GM18519 (cell line): ENCODE results near the gene UGCG.
A peak's percentile ranks its signal among the peaks of the same experiment; 100 is the strongest.
"Not testable (repeated sequence)": the region's sequence is repeated elsewhere in the genome, so short reads cannot be mapped to it uniquely, and the experiment has no call there.

Experiments used
- ATAC-seq: cut with Tn5 transposase; IDR thresholded peaks from one replicate; pipeline ENCODE4 v1.9.1; 2021; ENCODE audit warnings: mild to moderate bottlenecking, moderate library complexity; ENCODE audit not compliant: unreplicated experiment, low FRiP score

The UGCG gene

DNA sequence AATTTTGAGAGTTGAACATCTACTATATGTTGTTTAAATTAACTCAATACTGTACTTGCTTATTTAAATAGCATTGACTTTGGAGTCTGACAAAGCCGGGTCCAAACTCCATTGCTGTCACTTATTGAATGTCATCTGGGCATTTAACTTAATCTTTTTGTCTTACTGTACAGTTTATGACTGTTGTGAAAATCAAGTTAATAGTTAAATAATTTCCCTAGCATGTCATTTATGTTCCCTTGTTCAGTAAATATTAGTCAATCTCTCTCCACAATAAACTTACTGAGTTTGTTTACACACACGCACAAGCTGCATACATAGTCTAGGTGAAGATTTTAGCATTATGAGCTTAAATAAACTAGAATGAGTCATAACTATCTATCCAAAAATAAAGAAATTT is 6.3 kb upstream of the UGCG start:
- no peak for ATAC-seq

DNA sequence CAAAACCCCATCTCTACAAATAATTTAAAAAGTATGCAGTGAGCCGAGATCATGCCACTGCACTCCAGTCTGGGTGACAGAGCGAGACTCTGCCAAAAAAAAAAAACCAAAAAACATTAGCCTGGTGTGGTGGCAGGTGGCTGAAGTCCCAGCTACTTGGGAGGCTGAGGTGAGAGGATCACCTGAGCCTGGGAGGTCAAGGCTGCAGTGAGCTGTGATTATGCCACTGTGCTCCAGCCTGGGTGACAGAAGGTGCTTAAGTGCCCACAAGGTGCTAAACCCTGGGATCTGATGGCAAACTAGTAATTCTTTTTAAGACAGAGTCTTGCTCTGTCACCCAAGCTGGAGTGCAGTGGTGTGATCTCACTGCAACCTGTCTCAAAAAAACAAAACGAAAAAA is 5.7 kb upstream of the UGCG start:
- not testable (repeated sequence) for ATAC-seq

DNA sequence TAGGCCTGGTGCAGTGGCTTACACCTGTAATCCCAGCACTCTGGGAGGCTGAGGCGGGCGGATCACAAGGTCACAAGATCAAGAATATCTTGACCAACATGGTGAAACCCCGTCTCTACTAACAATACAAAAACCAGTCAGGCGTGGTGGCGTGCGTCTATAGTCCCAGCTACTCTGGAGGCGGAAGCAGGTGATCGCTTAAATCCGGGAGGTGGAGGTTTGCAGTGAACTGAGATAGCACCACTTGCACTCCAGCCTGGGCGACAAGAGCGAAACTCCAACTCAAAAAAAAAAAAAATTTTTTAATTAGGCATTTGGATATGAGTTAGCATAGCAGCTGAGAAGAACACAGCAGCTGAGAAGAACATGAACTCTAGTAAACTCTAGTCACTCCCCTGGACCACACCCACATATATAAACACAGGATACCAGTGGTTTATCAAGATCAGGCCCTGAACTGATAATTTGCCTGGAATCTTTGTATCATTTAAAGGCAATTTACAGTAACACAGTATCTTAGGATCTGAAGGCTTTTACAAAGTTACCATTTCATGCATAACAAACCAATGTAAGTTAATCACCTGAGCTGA is 4.6 kb upstream of the UGCG start:
- ATAC-seq: no peak

DNA sequence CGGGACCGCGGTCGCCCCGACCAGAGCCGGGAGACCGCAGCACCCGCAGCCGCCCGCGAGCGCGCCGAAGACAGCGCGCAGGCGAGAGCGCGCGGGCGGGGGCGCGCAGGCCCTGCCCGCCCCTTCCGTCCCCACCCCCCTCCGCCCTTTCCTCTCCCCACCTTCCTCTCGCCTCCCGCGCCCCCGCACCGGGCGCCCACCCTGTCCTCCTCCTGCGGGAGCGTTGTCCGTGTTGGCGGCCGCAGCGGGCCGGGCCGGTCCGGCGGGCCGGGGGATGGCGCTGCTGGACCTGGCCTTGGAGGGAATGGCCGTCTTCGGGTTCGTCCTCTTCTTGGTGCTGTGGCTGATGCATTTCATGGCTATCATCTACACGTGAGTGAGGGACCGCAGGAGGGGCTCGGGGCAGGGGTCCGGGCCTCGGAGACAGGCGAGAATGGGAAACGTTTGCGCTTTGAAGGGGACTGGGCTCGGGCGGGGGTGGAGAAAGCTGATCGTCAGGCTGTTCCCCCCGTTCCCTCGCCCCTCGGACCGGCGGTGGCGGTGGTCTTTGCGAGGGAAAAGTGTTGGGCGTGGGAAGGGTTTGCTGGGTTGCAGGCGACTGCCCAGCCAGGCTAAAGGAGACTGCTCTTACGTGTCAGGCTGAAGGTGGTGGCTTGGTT is 457 bp downstream of the UGCG start:
- ATAC-seq: no peak

DNA sequence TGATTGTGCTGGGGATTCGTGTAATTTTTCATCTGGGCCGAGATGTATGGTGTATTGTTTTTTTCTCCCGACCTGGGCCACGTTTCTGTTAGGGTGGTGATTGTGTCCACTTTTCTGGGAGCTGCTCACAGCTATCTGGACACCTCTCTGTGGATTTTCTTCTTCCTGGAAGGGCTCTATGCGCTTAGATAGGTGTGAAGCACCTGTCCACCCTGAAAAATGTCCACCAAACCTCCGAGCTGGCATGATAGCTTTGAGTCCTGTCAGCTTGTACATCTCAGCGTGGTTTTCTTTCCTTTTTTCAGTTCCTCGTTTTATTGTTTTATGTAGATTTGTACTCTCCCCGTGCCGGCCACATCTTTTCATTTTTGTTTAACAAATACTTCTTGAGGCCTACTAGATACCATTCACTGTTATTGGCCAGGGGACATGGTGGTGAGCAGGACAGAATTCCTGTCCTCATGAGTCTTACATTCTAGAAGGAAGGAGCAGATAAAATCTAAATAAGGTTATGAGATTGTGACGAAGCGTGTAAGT is 1.1 kb downstream of the UGCG start:
- ATAC-seq: no peak

DNA sequence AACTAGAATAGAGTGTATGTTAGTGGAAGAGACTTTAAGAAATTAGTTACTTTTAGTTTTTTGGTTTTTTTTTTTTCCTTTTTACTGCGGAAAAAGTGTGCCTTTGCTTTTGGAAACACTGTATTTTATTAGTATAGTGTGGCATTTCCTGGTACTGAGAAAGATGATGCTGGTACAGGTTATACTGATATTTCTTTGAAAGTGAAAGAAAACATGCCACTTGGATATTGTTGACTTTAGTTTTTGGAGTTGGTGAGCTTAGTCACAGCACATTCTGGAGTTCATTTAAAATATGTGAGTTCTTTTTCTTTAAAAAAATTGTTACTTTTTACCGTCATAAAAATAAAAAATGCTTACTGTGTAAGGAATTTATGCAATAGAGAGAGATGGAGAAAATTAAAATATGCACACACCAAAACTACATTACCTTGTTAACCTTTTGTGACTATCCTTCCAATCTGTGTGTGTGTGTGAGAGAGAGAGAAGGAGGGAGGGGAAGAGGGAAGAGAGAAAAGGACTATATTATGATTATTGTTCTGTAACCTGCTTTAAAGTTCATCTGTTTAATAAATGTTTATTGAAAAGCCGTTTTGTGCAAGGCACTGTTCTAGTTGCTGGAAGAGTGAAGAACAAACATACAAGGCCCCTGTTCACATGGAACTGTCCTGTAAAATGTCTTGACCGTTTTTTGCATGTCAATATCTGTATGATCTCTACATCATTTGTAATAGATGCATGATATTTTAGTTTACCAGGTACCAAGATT is 1.9 kb downstream of the UGCG start:
- no peak for ATAC-seq

DNA sequence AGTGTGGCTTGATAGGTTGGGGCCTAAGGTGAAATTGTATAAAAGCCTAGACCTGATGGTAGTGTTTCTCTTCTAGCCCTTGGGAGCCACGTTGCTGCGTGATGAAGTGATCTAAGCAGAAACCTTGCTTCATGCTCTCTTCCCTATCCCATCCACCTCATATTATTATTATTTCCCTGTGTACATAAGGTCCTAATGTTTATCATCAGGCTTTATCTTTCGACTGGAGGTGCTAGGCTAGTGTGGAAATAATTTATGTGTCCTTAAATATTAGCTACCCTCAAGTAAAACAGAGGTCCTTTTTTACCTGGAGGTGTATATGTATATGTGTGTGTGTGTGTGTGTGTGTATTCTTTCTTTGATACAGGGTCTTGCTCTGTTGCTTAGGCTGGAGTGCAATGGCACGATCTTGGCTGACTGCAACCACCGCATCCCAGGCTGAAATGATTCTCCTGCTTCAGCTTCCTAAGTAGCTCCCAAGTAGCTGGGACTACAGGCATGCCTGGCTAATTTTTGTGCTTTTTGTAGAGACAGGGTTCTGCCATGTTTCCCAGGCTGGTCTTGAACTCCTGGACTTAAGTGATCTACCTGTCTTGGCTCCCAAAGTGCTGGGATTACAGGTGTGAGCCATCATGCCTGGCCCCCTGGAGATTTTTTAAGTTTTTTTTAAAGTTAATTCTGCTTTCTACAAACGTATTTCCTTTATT is 3.7 kb downstream of the UGCG start:
- ATAC-seq: no peak

DNA sequence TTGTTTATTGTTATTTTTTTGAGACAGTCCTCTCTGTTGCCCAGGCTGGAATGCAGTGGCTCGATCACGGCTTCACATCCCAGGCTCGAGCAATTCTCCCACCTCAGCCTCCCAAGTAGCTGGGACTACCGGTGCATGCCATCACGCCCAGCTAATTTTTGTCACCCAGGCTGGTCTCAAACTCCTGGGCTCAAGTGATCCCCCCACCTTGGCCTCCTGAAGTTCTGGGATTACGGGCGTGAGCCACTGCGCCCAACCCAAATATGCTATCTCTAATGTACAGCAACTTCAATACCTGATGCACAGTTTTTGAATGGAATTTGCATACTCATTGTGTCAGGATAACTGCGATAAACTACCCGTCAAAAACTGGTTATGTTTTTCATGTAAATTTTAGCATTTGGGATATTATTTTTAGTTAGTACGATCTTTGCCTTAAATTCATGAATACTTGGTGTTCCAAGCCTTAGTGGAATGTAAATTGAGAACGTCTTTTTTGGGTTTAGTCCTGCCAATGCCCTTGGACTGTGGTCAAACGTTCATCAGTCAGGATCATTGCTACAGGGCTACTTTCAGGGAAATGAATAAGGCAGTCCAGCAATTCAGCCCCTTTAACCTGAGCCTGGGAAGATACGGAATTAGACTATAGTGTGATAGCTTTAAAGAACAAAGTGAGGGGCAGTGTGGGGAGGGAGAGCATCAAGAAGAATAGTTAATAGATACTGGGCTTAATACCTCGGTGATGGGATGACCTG is 4.4 kb downstream of the UGCG start:
- no peak for ATAC-seq

DNA sequence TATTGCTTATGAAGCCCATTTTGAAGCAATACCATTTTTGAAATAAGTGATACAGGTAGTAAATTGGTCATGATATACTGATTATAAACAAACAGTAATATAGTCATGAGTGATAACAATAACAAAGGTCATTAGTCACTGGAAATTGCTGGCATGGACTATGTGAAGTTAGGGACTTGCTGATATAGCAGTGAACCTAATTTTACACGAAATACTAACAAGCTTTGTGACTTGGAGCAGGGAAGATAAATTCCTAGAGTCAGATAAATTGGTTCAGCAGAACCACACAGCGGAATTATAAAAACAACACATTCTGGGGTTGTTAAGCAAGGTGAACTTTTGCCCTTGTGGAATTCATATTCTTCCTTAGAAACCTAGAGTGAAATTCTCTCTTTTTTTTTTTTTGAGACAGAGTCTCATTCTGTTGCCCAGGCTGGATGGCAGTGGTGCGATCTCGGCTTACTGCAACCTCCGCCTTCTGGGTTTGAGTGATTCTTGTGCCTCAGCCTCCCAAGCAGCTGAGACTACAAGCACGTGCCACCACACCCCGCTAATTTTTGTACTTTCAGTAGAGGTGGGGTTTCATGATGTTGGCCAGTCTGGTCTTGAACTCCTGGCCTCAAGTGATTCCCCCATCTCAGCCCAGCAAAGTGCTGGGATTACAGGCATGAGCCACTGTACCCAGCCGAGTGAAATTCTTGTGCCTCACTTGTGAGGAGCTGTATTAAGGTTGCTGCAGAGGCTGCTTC is 6.0 kb downstream of the UGCG start:
- ATAC-seq: no peak

DNA sequence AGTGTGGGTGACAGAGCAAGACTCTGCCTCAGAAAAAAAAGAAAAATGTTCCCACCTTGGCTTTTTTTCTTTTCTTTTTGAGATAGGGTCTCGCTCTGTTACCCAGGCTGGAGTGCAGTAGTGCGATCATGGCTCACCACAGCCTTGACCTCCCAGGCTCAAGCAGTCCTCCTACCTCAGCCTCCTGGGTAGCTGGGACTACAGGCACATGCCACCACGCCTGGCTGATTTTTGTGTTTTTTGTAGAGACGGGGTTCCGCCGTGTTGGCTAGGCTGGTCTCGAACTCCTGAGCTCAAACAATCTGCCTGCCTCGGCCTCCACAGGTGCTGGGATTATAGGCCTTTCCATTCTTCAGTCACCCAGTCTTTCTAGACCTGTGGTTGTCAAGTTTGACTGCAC is 6.9 kb downstream of the UGCG start:
- not testable (repeated sequence) for ATAC-seq

DNA sequence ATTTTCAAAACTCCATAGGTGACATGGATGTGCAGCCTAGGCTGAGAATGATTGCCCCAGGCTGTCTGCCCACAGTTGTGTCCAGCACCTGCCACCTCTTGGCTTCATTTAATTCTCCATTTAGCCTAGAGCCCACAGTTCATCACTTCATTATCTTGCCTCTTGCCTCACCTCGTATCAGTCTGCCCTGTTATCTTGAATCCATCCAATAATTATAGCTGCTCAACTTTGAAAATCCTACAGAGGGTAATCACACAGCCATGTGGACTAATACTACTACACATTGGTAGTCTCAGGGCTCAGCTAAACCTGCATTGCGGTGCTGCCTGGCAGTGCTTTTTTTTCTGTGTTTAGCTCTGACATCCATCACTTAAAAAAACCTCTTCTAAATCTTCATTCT is 7.4 kb downstream of the UGCG start:
- no peak for ATAC-seq

DNA sequence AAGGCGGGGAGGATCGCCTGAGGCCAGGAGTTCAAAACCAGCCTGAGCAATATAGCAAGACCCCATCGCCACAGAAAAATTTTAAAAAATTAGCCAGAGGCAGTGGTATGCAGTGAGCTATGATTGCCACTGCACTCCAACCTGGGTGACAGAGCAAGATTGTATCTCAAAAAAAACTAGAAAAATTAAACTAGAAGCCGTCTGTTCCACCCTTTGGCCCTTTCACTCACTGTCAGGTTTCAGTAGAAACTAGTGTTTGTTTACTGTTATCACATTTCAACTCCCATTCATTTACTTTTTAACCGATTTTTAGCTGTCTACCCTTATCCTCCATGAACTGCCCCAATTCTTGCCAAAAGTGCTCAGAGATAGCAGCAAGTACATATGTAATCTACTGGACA is 8.3 kb downstream of the UGCG start:
- no peak for ATAC-seq

DNA sequence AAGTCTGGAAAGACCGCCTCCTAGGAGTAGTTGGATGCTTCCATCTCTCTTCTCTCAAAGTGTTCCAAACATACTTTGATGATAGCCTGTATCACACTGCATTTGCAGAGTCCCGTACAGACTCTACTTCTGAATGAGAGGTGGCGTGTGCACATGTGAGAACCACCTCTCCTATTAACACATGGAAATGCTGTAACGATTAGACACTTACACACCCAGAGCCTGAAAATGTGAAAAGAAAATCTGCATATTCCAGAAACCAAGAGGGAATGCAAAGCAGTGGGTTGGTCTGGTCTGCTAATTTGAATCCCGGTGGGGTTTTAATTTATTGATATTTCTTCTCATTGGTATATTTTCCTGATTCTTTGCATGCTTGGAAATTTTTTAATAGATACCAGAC is 10.5 kb downstream of the UGCG start:
- ATAC-seq: no peak

DNA sequence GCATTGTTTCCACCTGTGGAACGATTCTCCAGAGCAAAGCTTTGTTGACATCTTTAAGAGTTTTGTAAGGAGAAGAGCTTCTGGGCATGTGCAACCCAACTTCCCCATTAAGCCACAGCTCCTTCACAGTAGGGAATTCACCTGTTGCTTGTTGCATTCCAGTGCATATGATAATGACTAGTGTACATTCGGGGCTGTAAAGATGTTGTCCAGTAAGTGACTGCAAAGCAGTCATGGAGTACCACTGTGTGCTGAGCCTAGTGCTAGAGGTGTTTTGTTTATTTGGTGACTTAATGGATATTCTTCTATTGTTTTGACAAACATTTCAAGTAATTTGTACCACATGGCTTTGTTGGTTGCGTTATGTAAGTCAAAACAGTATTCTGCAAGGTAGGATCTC is 12.8 kb downstream of the UGCG start:
- ATAC-seq: no peak

DNA sequence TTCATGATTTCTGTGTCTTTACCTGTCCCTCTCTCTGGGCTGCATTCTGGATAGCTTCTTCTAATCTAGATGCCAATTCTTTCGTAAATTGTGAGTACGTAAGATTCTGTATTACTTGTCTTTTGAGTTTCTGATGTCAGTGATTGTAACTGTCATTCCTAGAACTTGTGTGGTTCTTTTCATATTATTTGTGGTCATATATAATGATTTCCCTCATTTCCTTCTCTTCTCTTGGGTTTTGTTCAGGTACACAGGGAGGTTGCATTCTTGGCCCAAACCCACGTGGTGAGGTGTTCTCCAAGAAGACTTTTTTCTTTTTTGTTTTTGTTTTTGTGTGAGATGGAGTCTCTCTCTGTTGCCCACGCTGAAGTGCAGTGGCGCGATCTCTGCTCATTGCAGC is 13.8 kb downstream of the UGCG start:
- no peak for ATAC-seq

DNA sequence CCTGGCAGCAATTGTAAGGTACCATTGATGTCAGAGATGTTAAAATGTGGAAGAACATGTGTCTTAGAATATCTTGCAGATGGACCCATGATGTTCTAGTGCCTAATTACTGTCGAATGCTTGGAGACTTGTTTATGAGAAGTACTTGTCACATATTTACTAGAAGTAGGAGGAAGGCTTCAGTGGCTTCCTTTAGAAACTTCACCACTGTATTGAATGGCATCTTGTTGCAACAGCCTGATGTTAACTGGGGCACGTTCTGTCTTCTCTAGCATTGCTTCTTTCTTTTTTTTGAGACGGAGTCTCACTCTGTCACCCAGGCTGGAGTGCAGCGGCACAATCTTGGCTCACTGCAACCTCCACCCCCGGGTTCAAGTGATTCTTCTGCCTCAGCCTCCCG is 16.5 kb downstream of the UGCG start:
- no peak for ATAC-seq

DNA sequence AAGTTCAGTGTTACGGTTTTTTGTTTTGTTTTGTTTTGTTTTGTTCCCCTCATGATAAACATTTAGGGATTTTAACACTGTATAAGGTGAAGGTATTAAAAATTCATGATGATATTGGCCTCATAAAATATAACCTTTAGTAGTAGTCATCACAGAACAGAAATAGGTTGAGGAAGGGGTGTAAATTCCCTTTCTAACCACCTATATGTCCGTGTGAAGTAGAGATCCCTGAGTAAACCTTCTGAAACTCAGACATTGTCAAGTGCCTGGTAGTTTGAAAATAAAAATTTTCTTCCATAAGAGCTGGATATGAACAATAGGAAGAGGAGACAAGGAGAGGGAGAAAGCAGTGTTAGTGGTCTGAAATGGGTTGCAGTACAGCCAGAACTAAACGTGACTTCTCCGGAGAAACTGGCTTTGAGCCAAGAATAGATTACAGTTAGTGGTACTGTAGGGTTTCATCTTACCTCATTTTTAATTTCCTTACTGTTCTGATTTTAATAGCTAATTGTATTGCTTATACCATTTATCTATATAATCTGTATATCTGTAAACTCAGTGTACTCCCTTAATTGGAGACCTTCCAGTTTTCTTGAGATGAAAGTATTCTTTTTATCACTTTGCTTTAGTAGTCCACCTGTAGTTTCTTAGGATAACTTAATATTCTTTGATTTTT is 18.3 kb downstream of the UGCG start:
- no peak for ATAC-seq

DNA sequence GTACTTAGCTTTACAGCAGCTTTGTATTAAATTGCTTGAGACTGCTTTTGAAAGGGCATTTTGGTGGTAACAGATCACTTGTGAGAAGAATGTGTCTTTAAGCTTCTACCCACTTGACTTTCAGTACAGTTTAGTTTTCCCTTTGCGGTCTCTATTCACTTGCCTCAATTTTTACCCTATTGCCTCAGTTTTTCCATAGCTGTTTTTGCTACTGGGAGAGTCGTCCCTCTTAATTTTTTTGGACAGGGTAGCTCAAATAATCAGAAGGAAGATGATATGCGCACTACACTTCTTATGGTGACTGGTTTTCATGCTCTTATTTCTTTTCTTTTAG is 18.8 kb downstream of the UGCG start:
- no peak for ATAC-seq

DNA sequence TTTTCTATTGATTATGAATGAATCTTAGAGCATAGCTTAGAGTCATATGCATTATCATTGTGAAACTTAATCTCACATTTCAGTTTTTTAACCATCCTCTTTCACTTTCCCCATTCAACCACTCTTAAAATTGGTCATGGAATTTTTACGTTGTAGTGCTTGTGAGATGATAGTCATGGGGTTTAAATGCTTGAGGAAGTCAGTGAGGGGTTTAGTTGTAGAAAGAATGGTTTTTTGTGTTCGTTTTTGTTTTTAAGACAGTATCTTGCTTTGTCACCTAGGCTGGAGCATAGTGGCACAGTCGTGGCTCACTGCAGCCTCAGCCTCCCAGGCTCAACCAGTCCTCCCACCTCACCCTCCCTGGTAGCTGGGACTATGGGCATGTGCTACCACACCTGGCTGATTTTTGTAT is 19.6 kb downstream of the UGCG start:
- peak; percentile 74 for ATAC-seq
